ENCODE measurements around the gene KLHDC8A. TPM values are rescaled to one million over a fixed set of nuclear protein-coding genes. Genes with fewer than 3 reads are reported as not detected.

Gene KLHDC8A
- total RNA-seq, 1 experiment from 2014 or later: not detected

DNA sequence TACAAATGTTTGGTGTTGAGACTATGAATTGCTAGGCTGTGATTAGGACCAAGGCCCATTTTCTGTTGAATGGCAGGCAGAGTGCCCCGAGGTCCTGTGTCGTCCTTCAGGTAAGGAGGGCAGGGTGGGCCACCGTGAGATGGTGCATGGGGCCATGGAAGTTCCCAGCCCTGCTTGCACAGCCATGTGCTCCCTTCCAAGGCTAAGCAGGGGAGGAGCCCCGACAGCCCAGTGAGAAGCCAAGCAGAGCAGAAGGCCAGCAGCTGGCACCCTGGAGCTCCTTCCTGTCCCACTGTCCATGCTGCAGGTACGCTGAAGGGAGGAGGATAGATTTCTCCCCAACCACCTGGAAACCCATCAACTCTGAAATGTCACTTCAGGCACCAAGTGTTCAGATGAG, 27.0 kb downstream of the KLHDC8A start:
- POLR2A ChIA-PET (ENCODE audit: low non-redundant PET): no interaction called here
- no TSS peak for BruUV-seq (replicated peaks)

DNA sequence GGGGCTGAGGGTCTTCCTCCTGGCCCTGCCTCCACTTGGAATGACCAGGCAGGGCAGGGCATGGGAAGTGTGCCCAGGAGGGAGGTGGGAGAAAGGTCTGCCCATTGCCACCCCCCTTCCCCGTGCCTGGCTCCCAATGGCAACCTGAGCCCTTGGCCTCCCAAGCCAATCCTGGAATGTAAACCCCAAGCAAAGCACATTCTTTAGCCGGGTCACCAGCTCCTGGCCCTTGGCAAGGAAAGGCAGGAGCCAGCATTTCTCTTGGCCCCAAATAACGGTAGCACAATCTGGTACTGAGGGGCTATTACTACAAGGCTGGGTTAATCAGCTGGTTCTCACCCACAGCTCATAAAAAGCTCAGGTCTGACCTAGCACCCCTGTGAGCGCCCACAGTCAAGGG, 28.2 kb downstream of the KLHDC8A start:
- ChIA-PET CTCF (interaction anchor here (7.1 kb wide), 1 partner anchor 54 kb away, joined by 165 read pairs; no protein-coding TSS in a partner anchor), POLR2A (ENCODE audit: low non-redundant PET) (no interaction called here)
- Histone ChIP-seq H3K27me3 (replicated peaks; ENCODE audit: insufficient read depth, low read depth, low read length, poor library complexity) (peaks cover 9% of the 10 kb centered on the region), H3K36me3 (ENCODE audit: insufficient read depth, low read length, poor library complexity, severe bottlenecking) (no peaks in the 10 kb centered on the region), H3K4me3 (ENCODE audit: low read depth, low read length, poor library complexity, severe bottlenecking) (no peak overlapping the region), H3K27ac (ENCODE audit: low read depth, low read length, poor library complexity, severe bottlenecking) (no peak overlapping the region), H3K9me3 (ENCODE audit: low read depth, low read length, poor library complexity, severe bottlenecking) (no peaks in the 10 kb centered on the region), H3K4me1 (ENCODE audit: insufficient read depth, low read length, poor library complexity, severe bottlenecking) (no peaks in the 10 kb centered on the region)
- no peak for DNase-seq (ENCODE audit: low spot score)
- BruUV-seq (replicated peaks): no TSS peak
- no peak for TF ChIP-seq EZH2 (IDR thresholded peaks at IDR 0.05; ENCODE audit: borderline replicate concordance, low read depth, low read length, poor library complexity, severe bottlenecking)
- TF ChIP-seq, protein P1, sequence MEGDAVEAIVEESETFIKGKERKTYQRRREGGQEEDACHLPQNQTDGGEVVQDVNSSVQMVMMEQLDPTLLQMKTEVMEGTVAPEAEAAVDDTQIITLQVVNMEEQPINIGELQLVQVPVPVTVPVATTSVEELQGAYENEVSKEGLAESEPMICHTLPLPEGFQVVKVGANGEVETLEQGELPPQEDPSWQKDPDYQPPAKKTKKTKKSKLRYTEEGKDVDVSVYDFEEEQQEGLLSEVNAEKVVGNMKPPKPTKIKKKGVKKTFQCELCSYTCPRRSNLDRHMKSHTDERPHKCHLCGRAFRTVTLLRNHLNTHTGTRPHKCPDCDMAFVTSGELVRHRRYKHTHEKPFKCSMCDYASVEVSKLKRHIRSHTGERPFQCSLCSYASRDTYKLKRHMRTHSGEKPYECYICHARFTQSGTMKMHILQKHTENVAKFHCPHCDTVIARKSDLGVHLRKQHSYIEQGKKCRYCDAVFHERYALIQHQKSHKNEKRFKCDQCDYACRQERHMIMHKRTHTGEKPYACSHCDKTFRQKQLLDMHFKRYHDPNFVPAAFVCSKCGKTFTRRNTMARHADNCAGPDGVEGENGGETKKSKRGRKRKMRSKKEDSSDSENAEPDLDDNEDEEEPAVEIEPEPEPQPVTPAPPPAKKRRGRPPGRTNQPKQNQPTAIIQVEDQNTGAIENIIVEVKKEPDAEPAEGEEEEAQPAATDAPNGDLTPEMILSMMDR (conservative IDR thresholded peaks at IDR 0.05; ENCODE audit: low read depth, low read length): no peak
- intact Hi-C loops (cut with micrococcal nuclease; ENCODE audit: unreplicated experiment): no loop called here

More for the DNA sequence above, 27.0 kb downstream of the KLHDC8A start:
- H3K4me1 ChIP-seq (ENCODE audit: insufficient read depth, low read length, poor library complexity, severe bottlenecking): no peaks in the 10 kb centered on the region
- H3K36me3 ChIP-seq (ENCODE audit: insufficient read depth, low read length, poor library complexity, severe bottlenecking): no peaks in the 10 kb centered on the region
- no peak overlapping the region for H3K27ac ChIP-seq (ENCODE audit: low read depth, low read length, poor library complexity, severe bottlenecking)
- no peak overlapping the region for H3K4me3 ChIP-seq (ENCODE audit: low read depth, low read length, poor library complexity, severe bottlenecking)
- no peaks in the 10 kb centered on the region for H3K9me3 ChIP-seq (ENCODE audit: low read depth, low read length, poor library complexity, severe bottlenecking)
- intact Hi-C loops (cut with micrococcal nuclease; ENCODE audit: unreplicated experiment): no loop called here
- no peak for DNase-seq (ENCODE audit: low spot score)
- peaks cover 9% of the 10 kb centered on the region for H3K27me3 ChIP-seq (replicated peaks; ENCODE audit: insufficient read depth, low read depth, low read length, poor library complexity)
- CTCF ChIA-PET: interaction anchor here (0.6 to 7.1 kb wide), 3 partner anchors 24 to 156 kb away, joined by 3 to 165 read pairs (median 3); no protein-coding TSS in a partner anchor
- TF ChIP-seq EZH2 (IDR thresholded peaks at IDR 0.05; ENCODE audit: borderline replicate concordance, low read depth, low read length, poor library complexity, severe bottlenecking): no peak
- TF ChIP-seq, protein P1 (conservative IDR thresholded peaks at IDR 0.05; ENCODE audit: low read depth, low read length): no peak

DNA sequence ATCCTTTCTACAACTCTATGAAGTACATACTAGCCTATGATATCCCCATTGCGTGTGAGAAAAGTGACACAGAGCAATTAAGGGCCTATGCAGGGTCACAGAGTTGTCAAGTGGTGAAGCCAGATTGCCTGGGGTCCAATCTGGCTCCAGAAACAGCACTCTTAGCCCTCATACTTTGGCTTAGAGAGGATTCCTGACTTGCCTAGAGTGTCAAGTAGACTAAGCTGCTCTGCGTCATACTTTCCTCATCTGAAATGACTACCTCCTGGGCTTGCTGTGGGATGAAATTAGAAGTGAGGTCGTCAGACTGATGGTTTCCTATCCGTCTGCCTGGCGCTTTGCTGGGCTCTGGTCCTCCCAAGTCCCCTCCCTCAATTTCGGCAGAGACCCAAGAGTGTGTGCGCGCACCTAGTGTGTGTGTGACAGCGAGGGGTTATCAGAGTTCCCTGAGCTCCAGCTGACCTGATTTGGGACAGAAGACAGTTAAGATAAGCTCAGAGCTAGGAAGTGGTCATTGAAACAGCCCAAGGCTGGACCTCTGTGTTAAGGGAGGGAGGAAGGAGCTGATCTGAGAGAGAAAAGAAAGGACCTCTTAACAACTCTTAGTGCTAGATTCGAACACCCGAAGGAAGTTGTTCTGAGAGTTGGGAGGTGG, 29.8 kb downstream of the KLHDC8A start:
- Histone ChIP-seq H3K27ac (ENCODE audit: low read depth, low read length, poor library complexity, severe bottlenecking) (no peak overlapping the region), H3K4me1 (ENCODE audit: insufficient read depth, low read length, poor library complexity, severe bottlenecking) (no peaks in the 10 kb centered on the region), H3K27me3 (replicated peaks; ENCODE audit: insufficient read depth, low read depth, low read length, poor library complexity) (peaks cover 9% of the 10 kb centered on the region), H3K4me3 (ENCODE audit: low read depth, low read length, poor library complexity, severe bottlenecking) (no peak overlapping the region), H3K9me3 (ENCODE audit: low read depth, low read length, poor library complexity, severe bottlenecking) (no peaks in the 10 kb centered on the region), H3K36me3 (ENCODE audit: insufficient read depth, low read length, poor library complexity, severe bottlenecking) (no peaks in the 10 kb centered on the region)
- no peak for DNase-seq (ENCODE audit: low spot score)
- no TSS peak for BruUV-seq (replicated peaks)
- intact Hi-C loops (cut with micrococcal nuclease; ENCODE audit: unreplicated experiment): no loop called here
- POLR2A ChIA-PET (ENCODE audit: low non-redundant PET): no interaction called here
- CTCF ChIA-PET: interaction anchor here (0.6 to 7.1 kb wide), 2 partner anchors 53 to 98 kb away, joined by 3 to 165 read pairs; no protein-coding TSS in a partner anchor
- TF ChIP-seq EZH2 (IDR thresholded peaks at IDR 0.05; ENCODE audit: borderline replicate concordance, low read depth, low read length, poor library complexity, severe bottlenecking): no peak
